Fibroblast of lung (primary cell): ENCODE measurements around the gene NEDD4L. TPM values are rescaled to one million over a fixed set of nuclear protein-coding genes. Genes with fewer than 3 reads are reported as not detected.

Experiments
- DNase-seq, 2 donors: peaks; one replicate each; pipeline versions ENCODE4 v3.0.0 to v3.0.0-alpha.2; 2010; ENCODE audit warnings: low read depth in 2 of 2
- H2AFZ ChIP-seq: 2 replicates; pipeline ENCODE4 v1.5.1; 2012; ENCODE audit warnings: low read length, control low read depth, inconsistent platforms
- H3K27ac ChIP-seq: 2 replicates; pipeline ENCODE4 v1.5.1; 2011; ENCODE audit warnings: low read length, control low read depth; ENCODE audit not compliant: insufficient read depth
- H3K27me3 ChIP-seq: 2 replicates; pipeline ENCODE4 v1.5.1; 2011; ENCODE audit warnings: mild to moderate bottlenecking, low read length; ENCODE audit not compliant: control insufficient read depth, insufficient read depth
- H3K36me3 ChIP-seq: 2 replicates; pipeline ENCODE4 v1.5.1; 2011; ENCODE audit warnings: low read length; ENCODE audit not compliant: control insufficient read depth, insufficient read depth
- H3K4me1 ChIP-seq: 2 replicates; pipeline ENCODE4 v1.5.1; 2011; ENCODE audit warnings: low read length; ENCODE audit not compliant: control insufficient read depth, insufficient read depth; ENCODE audit errors: extremely low read depth
- H3K4me2 ChIP-seq: 2 replicates; pipeline ENCODE4 v1.5.1; 2011; ENCODE audit warnings: low read length, control low read depth; ENCODE audit not compliant: insufficient read depth; ENCODE audit errors: extremely low read depth
- H3K4me3 ChIP-seq, 4 experiments: fragments of 200-600 bp in 1 of 4; sonication (generic) in 1 of 4; replicated peaks in 1 of 4; 2 replicates each; pipeline ENCODE4 v1.5.1; 2011 to 2016; ENCODE audit warnings: low read length in 4 of 4, low read depth in 3 of 4, mild to moderate bottlenecking in 3 of 4, control low read depth in 2 of 4, inconsistent platforms in 1 of 4, mixed read lengths in 1 of 4; ENCODE audit not compliant: insufficient read depth in 1 of 4; ENCODE audit errors: control extremely low read depth in 1 of 4
- H3K79me2 ChIP-seq: 2 replicates; pipeline ENCODE4 v1.5.1; 2012; ENCODE audit warnings: mild to moderate bottlenecking, low read length, inconsistent platforms; ENCODE audit not compliant: control insufficient read depth, insufficient read depth
- H3K9ac ChIP-seq: 2 replicates; pipeline ENCODE4 v1.5.1; 2011; ENCODE audit warnings: mild to moderate bottlenecking, low read length, control low read depth; ENCODE audit not compliant: insufficient read depth
- H3K9me3 ChIP-seq: 2 replicates; pipeline ENCODE4 v1.5.1; 2012; ENCODE audit warnings: low read depth, low read length; ENCODE audit not compliant: control insufficient read depth, insufficient read depth
- H4K20me1 ChIP-seq: 2 replicates; pipeline ENCODE4 v1.5.1; 2011; ENCODE audit warnings: low read length; ENCODE audit not compliant: control insufficient read depth, insufficient read depth; ENCODE audit errors: extremely low read depth
- EZH2 ChIP-seq: IDR thresholded peaks from 2 replicates; pipeline ENCODE4 v1.5.1; 2012; ENCODE audit warnings: low read length, control low read depth, mild to moderate bottlenecking; ENCODE audit errors: missing control alignments
- polyA plus RNA-seq, 2 donors: library from polyadenylated mRNA; depleted of rRNA in 1 of 2; stranded (reverse) in 1 of 2; unstranded in 1 of 2; fragments of >200 nt; gene quantifications; 2 replicates each; pipeline ENCODE4 v1.2.1, GENCODE V29; 2011 to 2012; ENCODE audit warnings: missing spikeins in 1 of 2
- total RNA-seq: library from RNA; depleted of rRNA; stranded (reverse); fragments of >200 nt; gene quantifications from 2 replicates; pipeline ENCODE4 v1.2.1, GENCODE V29; 2014
- TF ChIP-seq, protein P1 (sequence below), 2 donors: IDR thresholded peaks in 1 of 2; conservative IDR thresholded peaks in 1 of 2; 1 replicate in 1 of 2; 2 replicates in 1 of 2; pipeline ENCODE4 v1.5.1; 2011 to 2012; ENCODE audit warnings: low read length in 2 of 2, control low read depth in 1 of 2, inconsistent platforms in 1 of 2, low read depth in 1 of 2, mild to moderate bottlenecking in 1 of 2

The NEDD4L gene
- total and polyA plus RNA-seq, 2 donors (not counting 1 experiment from before 2014, with no cell fraction given), result 5.5 to 18.7 TPM

- Histone ChIP-seq H3K4me3 (no peak overlapping the region), H3K79me2 (no peaks in the 10 kb centered on the region)
Observed at GRCh38 chr18:58167073-58167472, 123.0 kb downstream of the NEDD4L start.

DNA sequence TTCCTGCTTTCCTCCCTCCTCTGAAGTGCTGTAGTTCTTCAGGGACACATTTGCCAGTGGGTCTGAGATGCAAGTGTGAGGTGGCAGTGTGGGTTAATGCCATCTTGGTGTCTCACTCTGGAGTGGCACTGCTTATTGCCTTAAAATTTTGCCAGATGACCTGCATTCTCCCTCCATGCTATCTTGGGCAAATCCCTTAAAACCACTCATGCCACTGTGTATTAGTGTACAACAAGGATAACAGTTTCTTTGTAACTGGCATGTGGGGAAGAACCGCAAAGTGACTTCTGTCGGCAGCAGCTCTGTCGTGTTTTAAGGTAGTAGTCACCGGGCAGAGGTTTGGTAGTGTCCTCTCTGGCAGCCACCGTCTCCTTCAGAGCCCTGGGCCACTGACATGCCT, 124.2 kb downstream of the NEDD4L start:
- H3K27me3 ChIP-seq, result peaks cover 3% of the 10 kb centered on the region
- H3K36me3 ChIP-seq, result no peaks in the 10 kb centered on the region
- no peak for TF ChIP-seq EZH2
- TF ChIP-seq, protein P1, sequence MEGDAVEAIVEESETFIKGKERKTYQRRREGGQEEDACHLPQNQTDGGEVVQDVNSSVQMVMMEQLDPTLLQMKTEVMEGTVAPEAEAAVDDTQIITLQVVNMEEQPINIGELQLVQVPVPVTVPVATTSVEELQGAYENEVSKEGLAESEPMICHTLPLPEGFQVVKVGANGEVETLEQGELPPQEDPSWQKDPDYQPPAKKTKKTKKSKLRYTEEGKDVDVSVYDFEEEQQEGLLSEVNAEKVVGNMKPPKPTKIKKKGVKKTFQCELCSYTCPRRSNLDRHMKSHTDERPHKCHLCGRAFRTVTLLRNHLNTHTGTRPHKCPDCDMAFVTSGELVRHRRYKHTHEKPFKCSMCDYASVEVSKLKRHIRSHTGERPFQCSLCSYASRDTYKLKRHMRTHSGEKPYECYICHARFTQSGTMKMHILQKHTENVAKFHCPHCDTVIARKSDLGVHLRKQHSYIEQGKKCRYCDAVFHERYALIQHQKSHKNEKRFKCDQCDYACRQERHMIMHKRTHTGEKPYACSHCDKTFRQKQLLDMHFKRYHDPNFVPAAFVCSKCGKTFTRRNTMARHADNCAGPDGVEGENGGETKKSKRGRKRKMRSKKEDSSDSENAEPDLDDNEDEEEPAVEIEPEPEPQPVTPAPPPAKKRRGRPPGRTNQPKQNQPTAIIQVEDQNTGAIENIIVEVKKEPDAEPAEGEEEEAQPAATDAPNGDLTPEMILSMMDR (conservative IDR thresholded peaks at IDR 0.05 in 1 of 2, IDR thresholded peaks at IDR 0.05 in 1 of 2; ENCODE audit: low read depth in 1 of 2, low read length in 2 of 2), result no peak
- no peak overlapping the region for H3K4me3 ChIP-seq
- H2AFZ ChIP-seq, result no peak overlapping the region
- H4K20me1 ChIP-seq, result no peaks in the 10 kb centered on the region
- H3K4me1 ChIP-seq, result no peaks in the 10 kb centered on the region
- no peak overlapping the region for H3K27ac ChIP-seq
- H3K79me2 ChIP-seq, result no peaks in the 10 kb centered on the region
- H3K4me2 ChIP-seq, result no peak overlapping the region
- H3K9ac ChIP-seq, result no peak overlapping the region
- peak in 1 of 2 donors; percentile 34 for DNase-seq
- H3K9me3 ChIP-seq, result no peaks in the 10 kb centered on the region

More at GRCh38 chr18:58167073-58167472, 123.0 kb downstream of the NEDD4L start:
- Histone ChIP-seq H3K4me2 (no peak overlapping the region), H2AFZ (no peak overlapping the region), H3K27me3 (peaks cover 3% of the 10 kb centered on the region), H4K20me1 (no peaks in the 10 kb centered on the region), H3K36me3 (no peaks in the 10 kb centered on the region), H3K9me3 (no peaks in the 10 kb centered on the region), H3K9ac (no peak overlapping the region), H3K27ac (no peak overlapping the region), H3K4me1 (no peaks in the 10 kb centered on the region)
- no peak for DNase-seq
- TF ChIP-seq, protein P1 (conservative IDR thresholded peaks at IDR 0.05 in 1 of 2, IDR thresholded peaks at IDR 0.05 in 1 of 2; ENCODE audit: low read depth in 1 of 2, low read length in 2 of 2), result no peak
- TF ChIP-seq EZH2, result no peak

- H3K4me2 ChIP-seq, result no peak overlapping the region
- H4K20me1 ChIP-seq, result no peaks in the 10 kb centered on the region
- no peaks in the 10 kb centered on the region for H3K36me3 ChIP-seq
Observed at GRCh38 chr18:58168993-58169392, 125.0 kb downstream of the NEDD4L start.

More at GRCh38 chr18:58168993-58169392, 125.0 kb downstream of the NEDD4L start:
- Histone ChIP-seq H3K4me1 (no peaks in the 10 kb centered on the region), H3K9ac (no peak overlapping the region), H3K79me2 (no peaks in the 10 kb centered on the region), H3K4me3 (no peak overlapping the region), H3K27me3 (peaks cover 3% of the 10 kb centered on the region), H2AFZ (no peak overlapping the region), H3K27ac (no peak overlapping the region), H3K9me3 (no peaks in the 10 kb centered on the region)
- no peak for DNase-seq
- no peak for TF ChIP-seq EZH2
- TF ChIP-seq, protein P1 (conservative IDR thresholded peaks at IDR 0.05 in 1 of 2, IDR thresholded peaks at IDR 0.05 in 1 of 2; ENCODE audit: low read depth in 1 of 2, low read length in 2 of 2), result no peak
